Measurements from ENCODE around the gene PAPPA.

Gene PAPPA

GRCh38 chr9:116152941-116153764 is 438 bp upstream of the PAPPA start:
- DNase-seq (no peak), ATAC-seq (no peak)

DNA sequence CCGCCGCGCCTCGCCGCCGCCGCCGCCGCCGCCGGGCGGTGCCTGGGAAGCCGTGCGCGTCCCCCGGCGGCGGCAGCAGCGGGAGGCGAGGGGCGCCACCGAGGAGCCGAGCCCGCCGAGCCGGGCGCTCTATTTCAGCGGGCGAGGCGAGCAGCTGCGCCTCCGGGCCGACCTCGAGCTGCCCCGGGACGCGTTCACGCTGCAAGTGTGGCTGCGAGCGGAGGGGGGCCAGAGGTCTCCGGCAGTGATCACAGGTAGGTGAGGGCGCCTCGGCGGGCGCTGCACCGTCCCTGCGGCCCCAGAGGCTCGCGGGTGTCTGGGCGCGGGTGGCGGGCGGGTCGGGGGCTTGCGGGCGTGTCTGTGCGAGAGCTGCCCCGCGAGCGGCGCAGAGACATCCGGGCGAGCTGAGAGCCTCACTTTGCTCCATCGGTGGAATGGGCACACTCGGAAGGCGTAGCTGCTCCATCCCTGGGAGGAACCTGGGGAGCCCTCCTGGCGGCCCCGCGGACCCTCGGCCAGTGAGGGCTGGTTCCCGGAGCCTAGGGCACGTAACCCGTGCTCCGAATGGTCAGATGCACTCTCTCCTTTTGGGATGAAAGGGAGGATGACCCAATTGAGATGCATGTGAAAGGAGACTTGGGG is 864 bp downstream of the PAPPA start:
- ATAC-seq (no peak), DNase-seq (no peak)

- no peak for DNase-seq
- ATAC-seq: no peak
Observed at GRCh38 chr9:116154976-116155697, 1.5 kb downstream of the PAPPA start.

- DNase-seq: no peak
Observed at GRCh38 chr9:116155698-116156039, 2.1 kb downstream of the PAPPA start.

GRCh38 chr9:116156621-116157314 is 3.2 kb downstream of the PAPPA start:
- no peak for ATAC-seq
- no peak for DNase-seq

More at GRCh38 chr9:116155698-116156039, 2.1 kb downstream of the PAPPA start:
- no peak for ATAC-seq

DNA sequence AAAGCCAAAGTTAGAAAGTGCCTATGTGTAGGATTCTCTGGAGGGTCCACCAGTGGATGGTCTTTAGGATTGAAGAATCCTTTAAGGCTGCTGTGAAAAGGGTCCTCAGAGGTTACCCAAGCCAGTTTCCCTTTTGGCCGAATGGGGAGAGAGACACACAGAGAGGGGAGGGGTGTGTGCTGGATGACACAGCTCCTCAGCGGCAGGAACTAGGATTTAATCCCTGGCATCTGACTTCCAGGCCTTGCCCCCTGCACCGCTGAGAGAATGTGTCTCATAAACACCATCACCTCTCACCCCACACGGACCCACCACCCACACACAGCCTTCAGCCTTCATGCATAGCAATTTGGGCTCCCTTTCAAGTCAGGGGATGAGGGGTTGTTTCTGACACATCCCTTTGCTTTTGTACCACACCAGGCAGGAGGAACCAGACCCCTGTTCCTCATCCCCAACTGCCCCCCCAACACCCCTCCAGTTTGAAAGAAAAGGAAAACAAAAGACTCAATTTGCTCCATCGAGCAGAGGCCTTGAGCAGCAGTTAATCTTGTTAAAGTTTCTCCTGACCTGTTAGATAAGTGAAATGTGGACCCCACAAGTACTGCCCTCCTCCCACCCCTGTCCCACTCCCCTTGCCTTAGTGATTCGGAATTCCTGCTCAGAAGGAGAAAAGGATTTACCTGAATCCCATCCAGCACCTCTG is 4.0 kb downstream of the PAPPA start:
- no peak for DNase-seq

DNA sequence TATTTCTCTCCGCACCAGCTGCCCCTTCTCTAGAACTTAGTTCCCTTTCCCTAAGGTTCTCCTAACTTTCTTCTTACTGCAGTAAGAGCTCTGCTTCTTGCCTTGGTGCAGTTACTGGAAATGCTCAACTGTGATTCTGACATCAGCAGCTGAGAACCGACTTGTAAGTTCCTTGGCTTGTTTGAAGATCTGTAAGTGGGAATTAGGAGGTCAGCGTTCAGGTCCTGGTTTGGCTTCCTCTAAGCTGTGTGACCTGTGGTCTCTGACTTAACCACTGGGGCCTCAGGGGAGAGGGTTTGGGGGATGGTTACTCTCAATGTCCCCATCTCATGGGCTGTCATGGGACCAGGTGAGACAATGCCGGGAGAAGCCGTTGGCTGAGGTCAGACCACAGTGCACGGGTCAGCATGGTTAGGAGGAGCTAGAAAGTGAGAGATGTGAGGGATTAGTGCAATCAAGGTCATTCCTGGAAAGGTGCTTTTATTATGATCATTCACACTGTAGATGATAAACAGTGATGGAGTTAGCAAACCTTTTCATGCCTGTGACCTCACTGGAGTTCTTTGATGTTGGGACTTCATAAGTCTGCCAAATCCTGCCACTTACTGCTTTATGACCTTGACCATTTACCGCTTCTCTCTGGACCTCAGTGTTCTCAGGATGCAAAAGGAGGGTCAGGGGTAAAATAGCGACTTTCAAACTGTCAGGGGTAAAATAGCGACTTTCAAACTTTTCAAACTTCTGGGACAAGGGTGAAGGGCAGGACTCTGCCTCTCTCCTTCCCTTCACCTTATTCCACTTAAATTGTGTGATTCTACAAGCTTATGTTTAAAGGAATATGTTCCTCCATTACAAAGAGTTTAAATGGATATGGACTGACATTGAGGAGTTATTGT is 7.3 kb downstream of the PAPPA start:
- DNase-seq (no peak), ATAC-seq (no peak)

More for the DNA sequence above, 4.0 kb downstream of the PAPPA start:
- ATAC-seq: no peak

DNA sequence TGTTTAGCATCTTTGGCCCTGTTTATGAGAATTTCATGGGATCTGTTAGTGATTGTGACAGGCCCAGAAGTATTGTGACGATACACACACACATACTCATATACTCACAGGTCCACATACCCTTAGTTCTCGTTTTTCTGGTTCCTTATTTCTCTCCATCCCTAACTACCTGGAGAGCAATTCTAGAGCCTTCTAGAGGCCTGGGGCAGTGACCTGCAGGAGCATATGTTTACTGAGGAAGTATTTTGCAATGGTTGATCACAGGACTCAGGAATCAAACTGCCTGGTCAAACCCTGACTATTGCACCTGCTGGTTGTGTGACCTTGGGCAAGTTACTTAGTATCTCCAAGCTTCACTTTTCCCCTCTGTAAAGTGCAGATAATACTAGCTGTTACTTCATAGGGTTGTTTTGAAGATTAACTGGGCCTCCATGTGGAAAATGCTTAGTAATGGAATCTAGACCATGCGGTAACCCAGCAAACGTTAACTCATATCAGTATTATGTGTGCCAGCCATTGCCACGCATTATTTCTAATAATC is 8.7 kb downstream of the PAPPA start:
- no peak for DNase-seq
- ATAC-seq: no peak

GRCh38 chr9:116163293-116164055 is 9.9 kb downstream of the PAPPA start:
- DNase-seq (no peak), ATAC-seq (no peak)

- DNase-seq: no peak
- no peak for ATAC-seq
Observed at GRCh38 chr9:116165912-116166311, 12.3 kb downstream of the PAPPA start.

DNA sequence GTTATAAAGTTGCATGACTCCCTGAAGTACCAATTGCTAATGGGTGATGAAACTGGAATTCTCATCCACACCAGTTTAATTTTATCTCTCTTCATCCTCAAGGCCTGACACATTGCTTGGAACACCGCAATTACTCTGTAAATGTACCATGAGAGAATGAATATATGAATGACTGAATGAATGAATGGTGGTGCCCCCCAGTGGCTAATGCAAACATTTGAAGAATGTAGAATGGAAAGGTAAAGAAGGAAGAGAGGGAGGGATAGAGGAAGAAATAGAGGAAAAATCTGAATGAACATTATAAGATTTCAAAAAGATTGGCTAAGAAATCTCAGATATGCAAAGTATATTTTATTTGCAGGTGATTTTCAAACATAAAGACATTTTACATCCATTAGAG is 13.1 kb downstream of the PAPPA start:
- DNase-seq: no peak
- no peak for ATAC-seq

DNA sequence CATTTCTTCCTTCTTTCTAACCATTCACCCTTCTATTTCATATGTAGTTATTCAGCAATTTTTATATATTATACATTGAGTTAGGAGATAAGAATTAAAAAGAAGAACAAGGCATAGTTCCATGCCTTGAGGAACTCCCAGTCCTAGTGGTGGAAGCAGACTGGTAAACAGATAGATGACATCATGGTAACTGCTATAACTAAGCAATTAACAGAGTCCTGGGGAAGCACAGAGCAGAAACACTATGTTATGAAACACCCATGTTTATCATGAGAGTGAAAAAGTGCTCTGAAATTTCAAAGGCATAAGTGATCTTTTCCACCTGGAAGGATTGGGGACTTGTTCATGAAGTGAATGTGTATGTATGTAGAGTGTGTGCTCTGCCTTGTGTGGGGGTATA is 14.6 kb downstream of the PAPPA start:
- DNase-seq: no peak
- no peak for ATAC-seq

- no peak for DNase-seq
- ATAC-seq: no peak
Observed at GRCh38 chr9:116172216-116172615, 18.6 kb downstream of the PAPPA start.

DNA sequence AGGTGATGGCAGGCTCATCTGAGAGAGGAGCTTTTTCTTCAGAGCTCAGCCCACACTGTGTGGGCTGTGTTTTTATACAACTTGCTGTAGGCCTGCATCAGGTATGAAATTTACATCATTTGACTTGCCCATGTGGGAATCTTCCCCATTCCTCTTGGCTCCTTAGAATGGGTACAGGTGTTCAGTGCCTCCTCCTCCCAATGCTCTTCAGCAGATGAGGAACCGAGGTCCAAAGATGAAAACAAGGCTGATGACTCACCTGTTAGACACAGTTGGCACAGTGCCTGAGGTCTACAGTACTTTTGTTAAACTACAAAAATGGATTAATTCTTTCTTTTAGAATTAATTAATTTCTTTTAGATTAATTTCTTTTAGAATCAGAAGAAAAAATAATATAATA is 20.8 kb downstream of the PAPPA start:
- no peak for DNase-seq
- no peak for ATAC-seq

DNA sequence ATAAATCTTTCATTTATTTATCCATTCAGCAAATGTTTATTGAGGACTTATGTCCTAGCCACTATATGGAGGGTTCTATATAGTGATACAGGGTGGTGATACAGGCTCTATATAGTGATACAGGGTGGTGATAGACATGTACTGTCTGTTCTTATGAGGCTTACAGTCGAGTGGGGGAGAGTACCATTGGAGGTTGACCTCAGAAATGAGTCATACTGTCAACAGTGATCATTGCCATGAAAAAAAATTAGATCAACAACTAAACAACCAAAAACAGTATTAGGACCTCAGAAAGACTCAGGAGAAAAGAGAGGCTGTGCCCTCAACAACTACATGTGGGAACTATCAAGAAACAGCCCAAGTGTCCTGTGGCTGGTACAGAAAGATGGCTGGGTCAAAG is 22.0 kb downstream of the PAPPA start:
- ATAC-seq (no peak), DNase-seq (no peak)

DNA sequence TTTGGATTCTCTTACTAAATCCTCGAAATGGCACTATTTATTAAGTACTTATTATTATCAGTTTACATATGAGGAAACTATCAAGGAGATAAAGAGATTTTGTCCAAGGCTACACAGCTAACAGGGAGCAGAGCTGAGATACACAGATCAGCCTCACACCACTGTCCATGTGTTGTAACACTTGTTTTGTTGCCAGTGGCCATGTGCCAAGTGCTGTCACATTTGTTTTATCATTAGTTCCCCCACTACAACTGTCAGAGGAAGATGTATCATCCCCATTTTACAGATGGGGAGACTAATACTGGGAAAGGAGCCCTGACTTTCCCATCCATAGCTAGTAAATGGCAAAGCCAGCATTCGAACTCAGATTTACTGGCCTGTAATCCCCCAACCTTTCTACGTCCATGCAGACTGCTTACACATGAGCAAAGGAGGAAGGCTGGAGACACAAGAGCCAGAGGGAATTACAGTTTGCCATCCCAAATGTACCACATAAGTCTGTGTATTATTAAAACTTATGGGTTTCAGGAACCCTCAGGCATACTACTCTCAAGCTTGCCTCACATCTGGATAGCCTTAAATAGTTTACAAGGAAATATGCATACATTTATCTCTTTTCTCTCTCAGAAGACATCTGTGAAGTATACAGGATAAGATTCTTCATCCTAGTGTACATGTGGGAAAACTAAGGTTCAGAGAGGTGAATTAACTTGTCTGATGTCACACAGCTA is 25.1 kb downstream of the PAPPA start:
- DNase-seq (no peak), ATAC-seq (no peak)

GRCh38 chr9:116179568-116179967 is 26.0 kb downstream of the PAPPA start:
- DNase-seq (no peak), ATAC-seq (no peak)

DNA sequence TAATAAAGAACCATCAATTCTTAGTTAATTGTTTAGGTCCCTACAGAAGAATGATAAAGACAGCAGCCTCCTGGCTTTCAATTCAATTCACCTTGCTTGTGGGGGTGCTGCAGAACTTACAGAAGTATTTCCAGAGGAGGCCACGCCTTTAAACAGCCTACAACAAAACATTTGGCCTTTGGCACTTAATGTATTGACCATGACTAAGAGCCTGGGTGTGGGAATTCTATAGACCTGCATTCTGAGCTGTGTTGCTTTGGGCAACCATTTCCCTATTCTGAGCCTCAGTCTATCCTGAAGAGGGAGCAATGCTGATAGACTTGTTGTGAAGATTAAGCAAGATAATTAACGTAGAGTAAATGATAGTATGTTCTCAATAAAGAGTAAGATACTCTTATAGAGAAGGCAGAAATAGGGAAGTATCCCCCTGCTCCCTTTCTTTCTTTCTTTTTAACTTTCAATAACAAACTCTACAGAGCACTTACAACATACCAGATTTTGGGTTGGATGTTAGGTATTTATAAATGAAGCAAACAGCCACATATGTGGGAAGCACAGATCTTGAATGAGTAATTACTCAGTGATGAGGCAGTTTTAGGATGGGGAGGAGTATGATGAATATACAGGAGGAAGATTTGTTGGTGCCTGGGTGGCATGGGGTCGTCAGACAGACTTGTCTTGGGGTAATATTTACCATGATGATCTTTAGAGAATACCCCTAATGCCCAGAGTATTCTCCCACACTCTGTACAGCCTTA is 28.4 kb downstream of the PAPPA start:
- ATAC-seq (no peak), DNase-seq (no peak)

Data from stimulated activated naive CD8-positive, alpha-beta T cell treated with anti-CD3 and anti-CD28 coated beads, Interleukin-15, Interleukin-2, amounts not matched to agents 100 U/mL and 50 U/mL, for 24 hours (primary cell).